GM18870 (cell line): Measurements from ENCODE around the gene HLA-DMB.

Experiments used
- ATAC-seq: cut with Tn5 transposase; IDR thresholded peaks from one replicate; pipeline ENCODE4 v1.9.1; 2021; ENCODE audit warnings: moderate library complexity; ENCODE audit not compliant: unreplicated experiment

Gene HLA-DMB

GRCh38 chr6:32971581-32972352 lies 30.9 kb upstream of the HLA-DMB start:
- peak; percentile 49 for ATAC-seq

DNA sequence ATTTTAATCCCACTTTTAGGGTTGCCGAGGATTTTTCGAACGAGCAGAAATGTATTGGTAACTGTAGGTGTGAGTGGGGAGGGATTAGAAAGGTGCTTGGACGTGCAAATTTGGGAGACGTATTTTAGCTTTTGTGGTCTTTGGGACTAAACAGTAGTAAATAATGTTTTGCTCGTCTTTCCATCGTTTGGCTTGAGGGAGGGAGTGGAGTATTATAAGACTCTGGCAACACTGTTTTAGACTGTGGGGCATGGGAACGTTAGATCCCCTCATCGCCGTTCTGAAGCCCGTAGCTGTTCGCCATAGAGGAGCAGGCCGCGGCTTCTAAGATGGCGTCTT lies 30.4 kb upstream of the HLA-DMB start:
- no peak for ATAC-seq

DNA sequence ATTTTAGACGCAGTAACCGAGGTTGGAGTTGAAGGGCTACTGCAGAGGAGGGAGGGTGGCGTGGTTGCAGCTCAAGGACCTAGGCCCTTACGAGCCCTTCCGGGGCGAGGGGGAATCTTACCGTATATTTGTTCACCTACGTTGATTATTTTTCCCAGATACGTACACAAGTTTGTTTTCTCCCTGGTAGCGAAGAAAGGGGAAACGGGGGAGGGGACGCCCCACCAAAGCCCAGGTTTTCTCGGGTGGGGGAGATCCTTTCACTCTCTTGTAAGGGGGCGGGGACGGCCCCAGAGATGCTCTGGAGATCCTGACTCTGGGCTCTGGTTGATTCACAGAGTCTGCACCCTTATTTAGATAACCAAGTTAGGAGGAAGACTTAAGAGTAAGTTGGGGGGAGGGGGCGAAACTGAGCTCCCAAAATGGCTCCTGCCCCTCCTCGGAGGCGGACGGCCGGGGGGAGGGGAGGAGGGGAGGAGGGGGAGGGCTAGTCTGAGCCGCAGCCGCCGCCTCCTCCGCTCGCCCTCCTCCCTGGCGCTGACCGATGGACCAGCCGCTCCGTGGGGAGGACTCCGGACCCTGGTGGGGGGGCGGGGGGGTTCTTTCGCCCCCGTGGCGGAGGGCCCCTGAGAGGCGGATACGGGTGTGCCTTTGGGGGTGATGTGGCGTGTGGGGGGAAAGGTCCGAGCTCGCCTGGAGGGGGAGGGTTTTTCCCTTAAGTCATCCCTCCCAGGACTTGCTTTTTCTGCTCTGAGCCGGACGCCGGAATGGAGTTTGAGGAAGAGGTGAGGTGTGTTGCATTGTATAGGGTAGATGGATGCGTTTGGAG lies 29.8 kb upstream of the HLA-DMB start:
- ATAC-seq: no peak

DNA sequence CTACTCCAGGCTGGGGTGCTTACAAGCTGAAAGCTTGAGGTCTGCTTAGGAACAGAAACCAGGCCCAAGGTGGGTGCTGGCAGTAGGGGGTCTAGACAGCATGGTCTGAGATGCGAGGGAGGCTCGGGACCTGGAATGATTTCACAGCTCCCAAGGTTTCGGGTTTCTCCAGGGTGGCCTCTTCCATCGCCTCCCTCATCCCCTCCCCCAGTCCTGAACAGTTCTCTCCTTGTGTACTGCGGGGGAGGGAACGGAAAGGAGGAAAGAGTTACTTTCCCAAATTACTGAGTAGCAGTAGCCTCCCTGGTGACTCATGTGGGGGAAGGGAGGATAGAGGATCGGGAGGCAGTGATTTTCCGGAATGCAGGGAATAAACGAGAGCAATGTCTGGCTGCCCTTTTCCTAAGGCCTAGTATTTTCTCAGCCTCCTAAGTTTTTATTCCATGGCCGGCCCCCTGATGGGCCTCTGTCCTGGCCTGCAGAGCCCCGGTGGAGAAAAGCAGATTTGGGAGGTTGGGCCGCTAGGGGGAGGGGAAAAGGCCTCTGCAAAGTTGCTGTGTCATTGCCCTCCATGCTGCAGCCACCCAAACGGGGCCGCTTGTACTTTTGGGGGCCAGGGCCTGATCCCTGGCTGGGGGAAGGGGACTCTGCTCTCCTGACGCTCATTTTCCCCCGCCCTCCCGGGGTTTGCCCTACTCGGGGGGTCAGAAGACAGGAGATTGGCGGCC lies 29.0 kb upstream of the HLA-DMB start:
- no peak for ATAC-seq

- no peak for ATAC-seq
Measured at GRCh38 chr6:32968867-32969684, 28.2 kb upstream of the HLA-DMB start.

DNA sequence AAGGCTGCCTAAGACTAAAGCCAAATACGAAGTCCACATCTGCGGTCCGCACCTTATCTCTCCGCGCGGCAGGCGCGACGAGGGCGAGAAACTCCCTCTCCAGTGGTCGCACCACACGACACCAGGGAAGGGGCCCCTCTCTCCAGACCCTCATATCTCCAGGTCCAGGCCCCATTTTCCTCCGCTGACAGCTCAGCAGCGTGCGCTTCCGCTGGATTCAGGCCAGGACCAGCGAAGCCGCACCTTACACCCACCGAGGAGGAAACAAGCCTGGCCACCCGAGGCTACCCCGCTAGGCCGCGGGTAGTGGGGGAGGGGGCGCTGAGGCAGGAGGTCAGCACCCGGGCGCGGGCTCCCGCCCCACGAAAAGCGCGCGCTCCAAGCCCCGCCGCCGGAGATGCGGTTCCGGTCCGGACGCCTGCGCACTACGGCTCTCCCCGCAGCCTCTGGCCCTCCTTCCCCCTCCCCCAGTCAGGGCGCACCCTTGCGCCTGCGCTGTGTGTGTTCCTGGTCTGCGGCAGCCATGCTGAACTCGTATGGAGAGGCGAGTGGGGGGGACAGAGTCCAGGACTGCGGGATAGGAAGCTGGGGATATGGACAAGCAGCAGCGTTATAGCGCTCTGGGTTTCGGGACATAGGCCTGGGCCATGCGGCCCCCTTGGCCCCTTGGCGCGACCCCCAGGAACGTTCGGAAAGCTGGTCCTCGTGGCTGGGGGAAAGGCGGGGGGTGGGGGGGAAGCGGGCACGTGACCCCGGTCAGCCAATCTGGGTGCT lies 27.5 kb upstream of the HLA-DMB start, which contains the start of gene BRD2:
Gene BRD2, plus strand, starts transcription at position 502 of the 774 bp plus-strand sequence. CDS start 4,305 bp downstream, outside the sequence.
- ATAC-seq: peak; percentile 25

- no peak for ATAC-seq
Measured at GRCh38 chr6:32967151-32968091, 26.6 kb upstream of the HLA-DMB start.

GRCh38 chr6:32964776-32965175 lies 23.9 kb upstream of the HLA-DMB start:
- no peak for ATAC-seq

- ATAC-seq: no peak
Measured at GRCh38 chr6:32963866-32964265, 23.0 kb upstream of the HLA-DMB start.

- no peak for ATAC-seq
Measured at GRCh38 chr6:32962213-32962826, 21.5 kb upstream of the HLA-DMB start.

GRCh38 chr6:32960563-32960962 lies 19.7 kb upstream of the HLA-DMB start:
- no peak for ATAC-seq

DNA sequence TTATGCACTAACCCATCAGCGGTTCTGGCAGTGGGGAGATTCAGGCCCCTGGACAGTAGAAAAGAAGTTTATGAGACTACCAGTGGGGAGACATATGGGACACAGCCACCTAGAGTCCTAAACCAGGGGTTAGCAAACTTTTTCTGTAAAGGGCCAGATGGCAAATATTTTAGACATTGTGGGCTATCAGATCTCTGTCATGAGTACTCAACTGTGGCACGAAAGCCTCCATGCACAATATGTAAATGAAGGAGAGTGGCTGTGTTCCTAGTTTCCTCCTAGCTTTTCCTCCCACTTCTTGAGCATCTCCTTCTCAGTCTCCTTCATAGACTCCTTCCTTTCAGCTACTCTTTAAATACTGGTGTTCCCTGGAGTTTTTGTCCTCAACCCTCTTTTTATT lies 15.3 kb upstream of the HLA-DMB start:
- ATAC-seq: no peak

DNA sequence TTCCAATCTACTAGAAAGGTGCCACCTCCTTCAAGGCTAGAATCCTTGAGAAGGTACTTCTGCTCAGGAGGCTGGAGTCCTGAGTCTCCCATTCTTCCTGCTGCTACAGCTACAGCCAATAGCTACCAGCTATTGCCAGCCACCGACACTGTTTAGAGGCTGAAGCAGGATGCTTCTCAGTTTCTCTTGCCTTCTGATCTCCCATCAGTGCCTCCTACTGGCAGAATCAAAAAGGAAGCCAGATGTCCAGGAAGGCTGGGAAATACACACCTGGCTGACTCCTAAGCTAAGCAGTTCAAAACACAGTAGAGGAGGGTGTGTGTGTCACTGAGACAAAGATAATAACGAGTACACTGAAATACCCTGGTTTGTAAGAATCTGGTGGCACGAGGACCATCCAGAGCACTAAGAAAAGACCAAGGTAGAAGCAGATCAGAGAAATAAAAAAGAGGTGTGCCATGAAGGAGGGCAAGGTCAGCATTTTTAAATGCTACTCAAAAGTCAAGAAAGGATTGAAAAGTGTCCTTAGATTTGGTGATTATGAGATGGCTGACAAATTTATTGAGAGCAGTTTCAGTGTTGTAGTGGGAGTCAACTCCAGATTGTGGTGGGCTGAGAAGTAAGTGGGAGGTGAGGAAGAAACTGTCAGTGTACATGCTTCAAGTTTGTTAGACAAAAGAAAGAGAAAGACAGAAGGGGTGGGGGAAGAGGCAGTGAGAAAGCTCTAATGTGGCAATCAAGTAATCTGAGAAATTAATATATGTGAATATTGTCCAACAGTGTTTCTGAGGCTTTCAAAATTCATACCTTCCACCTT lies 14.4 kb upstream of the HLA-DMB start:
- ATAC-seq: no peak

DNA sequence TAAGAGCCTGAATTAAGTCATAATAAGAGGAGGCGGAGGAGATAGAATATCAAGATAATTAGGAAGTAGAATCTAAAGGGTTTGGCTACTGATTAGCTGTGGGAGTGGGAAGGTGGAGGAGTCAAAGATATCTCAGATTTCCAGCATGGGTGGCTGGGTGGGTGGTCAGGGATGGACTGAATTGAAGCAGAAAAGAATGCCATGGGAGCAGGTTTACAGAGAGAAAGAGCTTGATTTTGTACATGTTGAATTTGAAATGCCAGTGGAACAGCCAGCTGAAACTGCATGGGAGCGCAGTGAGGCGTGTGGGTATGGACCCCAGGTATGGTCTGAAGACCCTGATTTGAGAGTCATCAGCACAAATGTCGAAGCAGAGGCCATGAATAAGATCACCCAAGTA lies 13.4 kb upstream of the HLA-DMB start:
- ATAC-seq: no peak

GRCh38 chr6:32953775-32954174 lies 12.9 kb upstream of the HLA-DMB start:
- no peak for ATAC-seq

GRCh38 chr6:32952817-32953739 lies 12.2 kb upstream of the HLA-DMB start, which contains the start of gene HLA-DMA:
HLA-DMA (minus strand) TSS chr6:32953097; CDS start chr6:32953036, 61 bp downstream.
- ATAC-seq: peak; percentile 86
